Mesodermal cell (in vitro differentiated cells): ENCODE results near the gene SLC9A9.

Experiments
- H3K27ac ChIP-seq: 2 replicates; pipeline ENCODE4 v1.7.0; 2013; ENCODE audit warnings: mild to moderate bottlenecking, low read depth, low read length, moderate library complexity; ENCODE audit not compliant: severe bottlenecking
- H3K36me3 ChIP-seq: 2 replicates; pipeline ENCODE4 v1.7.1; 2013; ENCODE audit warnings: mild to moderate bottlenecking, low read length, moderate library complexity; ENCODE audit not compliant: control insufficient read depth, insufficient read depth
- H3K4me1 ChIP-seq: one replicate; pipeline ENCODE4 v1.7.1; 2013; ENCODE audit warnings: mild to moderate bottlenecking, low read length; ENCODE audit not compliant: insufficient read depth, control insufficient read depth, poor library complexity, severe bottlenecking
- H3K4me3 ChIP-seq: 2 replicates; pipeline ENCODE4 v1.7.0; 2013; ENCODE audit warnings: low read length, control low read depth, mild to moderate bottlenecking; ENCODE audit not compliant: insufficient read depth, poor library complexity, severe bottlenecking; ENCODE audit errors: extremely low read depth
- H3K9me3 ChIP-seq: 2 replicates; pipeline ENCODE4 v1.7.1; 2013; ENCODE audit warnings: mild to moderate bottlenecking, low read length, moderate library complexity; ENCODE audit not compliant: control insufficient read depth
- WGBS, 2 experiments: methylation state at CpG; one replicate each; pipeline ENCODE4 v1.1.5; 2013; ENCODE audit warnings: missing lambda C conversion rate in 2 of 2; ENCODE audit not compliant: insufficient coverage in 2 of 2; 5-methylcytosine and 5-hydroxymethylcytosine counted together

The SLC9A9 gene

DNA sequence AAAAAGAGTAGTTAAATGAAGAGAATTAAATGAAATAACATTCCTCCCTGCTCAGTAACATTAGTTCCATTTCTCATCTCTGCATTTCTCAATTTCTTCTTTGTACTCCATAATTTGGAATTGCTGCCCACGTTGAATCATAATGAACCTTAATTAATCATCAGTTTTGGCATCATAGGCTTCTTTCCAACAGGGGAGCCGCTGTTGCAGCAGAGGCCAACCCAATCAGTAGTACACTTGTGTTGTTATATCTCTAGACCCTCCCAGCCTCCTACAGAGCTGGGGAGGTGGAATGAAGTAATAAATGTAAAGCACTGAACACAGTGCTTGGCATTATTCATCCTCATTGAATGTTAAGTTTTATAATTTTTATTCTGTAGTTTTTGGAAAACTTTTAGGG lies 488.0 kb downstream of the SLC9A9 start:
- Histone ChIP-seq H3K27ac (no peak overlapping the region), H3K9me3 (no peaks in the 10 kb centered on the region), H3K4me1 (no peaks in the 10 kb centered on the region), H3K36me3 (no peaks in the 10 kb centered on the region), H3K4me3 (no peak overlapping the region)
- WGBS, 2 experiments: 83 to 94% methylated on average over 1 to 2 of the region's 2 CpGs

DNA sequence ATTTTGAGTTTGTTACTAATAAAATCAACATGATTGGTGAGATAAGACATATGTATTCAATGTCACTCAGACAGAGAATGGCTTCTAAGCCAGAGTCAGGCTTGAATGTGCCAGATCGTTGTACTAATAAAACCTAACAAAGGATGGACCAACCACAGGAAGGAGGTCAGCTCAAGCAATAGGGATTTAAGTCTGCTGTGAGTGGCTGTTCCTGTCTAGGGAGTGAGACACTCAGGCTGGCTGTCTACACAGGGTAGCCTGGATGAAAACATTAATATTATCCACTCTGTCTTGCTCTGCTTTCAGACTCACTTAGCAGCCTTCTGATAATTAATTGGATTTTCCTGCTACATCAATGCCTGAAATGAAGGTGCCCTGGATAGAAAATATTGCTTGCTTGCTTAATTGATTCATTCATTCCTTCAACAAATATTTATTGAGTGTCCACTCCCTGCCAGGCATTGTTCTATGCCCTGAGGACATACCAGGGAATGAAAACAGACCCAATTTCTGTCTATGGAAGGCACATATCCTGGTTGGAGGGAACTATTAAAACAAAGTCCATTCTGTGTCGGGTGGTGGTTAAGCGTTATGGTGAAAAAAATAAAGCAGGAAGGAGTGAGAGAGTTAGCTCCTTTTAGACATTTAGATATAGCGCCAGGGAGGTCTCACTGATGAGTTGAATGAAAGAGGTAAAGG lies 489.3 kb downstream of the SLC9A9 start:
- Histone ChIP-seq H3K36me3 (no peaks in the 10 kb centered on the region), H3K4me1 (no peaks in the 10 kb centered on the region), H3K4me3 (no peak overlapping the region), H3K9me3 (no peaks in the 10 kb centered on the region), H3K27ac (no peak overlapping the region)
- WGBS, 2 experiments: 86 to 97% methylated on average over 3 to 4 of the region's 4 CpGs

DNA sequence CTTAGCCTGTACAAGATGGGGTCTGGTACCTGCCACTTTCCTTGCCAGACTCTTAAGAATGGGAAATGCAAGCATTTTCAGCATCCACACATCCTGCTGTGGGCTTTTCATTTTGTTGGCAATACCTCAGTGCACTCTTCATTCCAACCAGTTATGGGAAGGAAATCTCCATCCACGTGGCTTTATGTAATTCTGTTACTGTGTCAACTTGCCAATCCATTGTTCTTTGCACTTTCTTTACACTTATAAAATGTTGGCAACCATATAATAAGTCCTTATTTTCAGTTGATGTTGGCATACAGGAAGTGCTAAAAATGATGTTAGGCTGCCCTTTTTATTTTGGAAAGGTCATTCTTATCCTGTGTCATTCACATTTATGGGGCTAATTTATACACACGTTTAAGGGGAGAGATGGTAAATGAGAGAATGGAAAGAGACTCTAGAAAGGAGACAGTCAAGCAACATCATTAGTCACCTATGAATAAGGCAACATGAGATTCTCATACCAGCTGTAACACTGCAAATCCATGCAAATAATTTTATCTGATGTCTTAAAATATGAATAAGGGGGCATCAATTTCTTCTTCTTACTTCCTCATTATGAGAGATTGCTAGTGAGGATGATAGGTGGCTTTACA lies 490.0 kb downstream of the SLC9A9 start:
- no peaks in the 10 kb centered on the region for H3K9me3 ChIP-seq
- H3K4me1 ChIP-seq: no peaks in the 10 kb centered on the region
- H3K4me3 ChIP-seq: no peak overlapping the region
- no peak overlapping the region for H3K27ac ChIP-seq
- 83 to 100% methylated on average over 1 of the region's 2 CpGs for WGBS, 2 experiments
- H3K36me3 ChIP-seq: no peaks in the 10 kb centered on the region

DNA sequence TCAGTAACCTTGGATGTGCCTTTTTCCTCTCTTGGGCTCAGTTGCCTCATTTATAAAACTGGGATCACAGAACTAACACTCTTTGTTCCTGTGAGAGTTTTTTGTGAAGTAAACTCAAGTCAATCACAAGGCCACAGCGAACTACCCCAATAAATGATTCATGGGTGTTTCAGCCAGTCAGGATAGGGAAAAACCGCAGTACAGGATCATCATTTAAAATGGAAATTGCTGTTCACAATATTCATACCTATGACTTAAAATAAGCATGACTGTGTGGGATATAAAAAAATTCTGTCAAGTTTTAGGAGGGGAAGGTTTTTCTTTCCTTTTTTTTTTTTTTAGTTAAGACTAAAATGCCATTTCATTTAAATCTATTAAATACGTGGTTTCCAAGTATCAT lies 490.6 kb downstream of the SLC9A9 start:
- H3K27ac ChIP-seq: no peak overlapping the region
- H3K36me3 ChIP-seq: no peaks in the 10 kb centered on the region
- no peaks in the 10 kb centered on the region for H3K9me3 ChIP-seq
- H3K4me3 ChIP-seq: no peak overlapping the region
- 100% methylated on average over 1 of the region's 3 CpGs; no CpG with 5 or more reads in 1 of the 2 experiments for WGBS, 2 experiments
- no peaks in the 10 kb centered on the region for H3K4me1 ChIP-seq

DNA sequence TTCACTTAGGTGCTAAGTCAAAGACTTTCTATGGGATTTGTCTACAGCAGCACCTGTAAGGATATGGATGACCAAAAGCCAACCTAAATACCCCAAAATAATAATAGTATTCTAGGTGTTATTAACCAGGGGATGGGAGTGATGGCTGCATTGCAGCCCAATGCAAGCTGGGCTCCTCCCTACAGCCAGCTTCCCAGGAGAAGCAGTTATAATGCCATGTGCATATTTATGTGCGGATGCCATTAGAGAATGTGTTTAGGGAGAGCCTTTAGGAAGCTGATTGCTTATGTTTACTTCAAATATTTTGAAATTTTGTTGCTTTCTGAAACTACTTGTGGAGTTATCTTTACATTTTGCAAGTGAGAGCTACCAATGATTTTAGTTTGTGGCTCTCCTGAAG lies 491.4 kb downstream of the SLC9A9 start:
- H3K4me1 ChIP-seq: no peaks in the 10 kb centered on the region
- H3K4me3 ChIP-seq: no peak overlapping the region
- H3K36me3 ChIP-seq: no peaks in the 10 kb centered on the region
- no peaks in the 10 kb centered on the region for H3K9me3 ChIP-seq
- no peak overlapping the region for H3K27ac ChIP-seq
- 83 to 100% methylated on average over 1 of the region's 1 CpG for WGBS, 2 experiments

DNA sequence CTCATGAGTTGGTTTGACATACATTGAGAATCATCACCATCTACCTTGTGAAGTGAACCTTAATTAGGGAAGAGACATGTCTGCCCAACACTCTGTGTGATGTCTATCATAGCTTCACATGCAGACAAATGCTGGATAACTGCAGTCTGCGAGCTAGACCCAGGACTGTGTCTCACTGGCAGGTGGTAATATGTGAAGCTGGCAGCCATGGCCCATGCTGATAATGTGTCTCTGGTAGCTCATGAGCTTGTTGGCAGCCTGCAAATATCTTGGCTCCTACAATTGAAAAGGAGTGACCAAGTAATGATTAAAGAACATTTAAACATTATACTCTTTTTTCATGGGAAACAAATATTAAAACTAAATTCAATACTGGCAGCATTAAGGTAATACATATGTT lies 493.9 kb downstream of the SLC9A9 start:
- 80 to 100% methylated on average over 1 of the region's 1 CpG for WGBS, 2 experiments
- no peaks in the 10 kb centered on the region for H3K9me3 ChIP-seq
- H3K4me3 ChIP-seq: no peak overlapping the region
- no peak overlapping the region for H3K27ac ChIP-seq
- H3K36me3 ChIP-seq: no peaks in the 10 kb centered on the region
- H3K4me1 ChIP-seq: no peaks in the 10 kb centered on the region

DNA sequence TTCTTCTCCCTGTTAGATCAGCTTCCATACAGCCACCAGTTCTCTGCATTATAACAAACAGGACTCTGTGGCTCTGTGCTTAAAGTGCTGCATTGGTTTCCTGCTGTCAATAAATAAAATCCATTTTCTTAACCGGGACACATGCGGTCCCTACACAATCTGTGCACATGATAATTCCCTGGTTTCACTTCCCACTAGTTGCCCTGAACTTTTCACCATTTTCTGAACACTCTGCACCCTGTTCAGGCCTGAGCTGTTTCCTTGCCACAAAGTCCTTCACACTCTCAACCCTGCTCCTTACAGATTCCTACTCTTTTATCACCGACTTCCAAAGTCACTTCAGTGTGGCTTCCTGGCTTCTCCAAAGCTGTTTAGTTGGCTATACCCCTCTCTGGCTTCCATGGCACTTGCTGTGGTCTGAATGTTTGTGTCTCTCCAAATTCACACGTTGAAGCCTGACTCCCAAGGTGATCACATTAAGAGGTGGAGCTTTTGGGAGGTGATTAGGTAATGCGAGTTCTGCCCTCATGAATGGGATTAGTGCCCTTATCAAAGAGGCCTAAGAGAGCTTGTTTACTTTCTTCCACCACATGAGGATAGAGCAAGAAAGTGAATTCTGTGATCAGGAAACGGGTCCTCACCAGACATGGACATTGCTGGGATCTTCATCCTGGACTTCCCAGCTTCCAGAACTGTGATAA lies 495.3 kb downstream of the SLC9A9 start:
- no peaks in the 10 kb centered on the region for H3K4me1 ChIP-seq
- H3K27ac ChIP-seq: no peak overlapping the region
- no peaks in the 10 kb centered on the region for H3K9me3 ChIP-seq
- H3K36me3 ChIP-seq: no peaks in the 10 kb centered on the region
- 86 to 94% methylated on average over 3 of the region's 6 CpGs for WGBS, 2 experiments
- H3K4me3 ChIP-seq: no peak overlapping the region

DNA sequence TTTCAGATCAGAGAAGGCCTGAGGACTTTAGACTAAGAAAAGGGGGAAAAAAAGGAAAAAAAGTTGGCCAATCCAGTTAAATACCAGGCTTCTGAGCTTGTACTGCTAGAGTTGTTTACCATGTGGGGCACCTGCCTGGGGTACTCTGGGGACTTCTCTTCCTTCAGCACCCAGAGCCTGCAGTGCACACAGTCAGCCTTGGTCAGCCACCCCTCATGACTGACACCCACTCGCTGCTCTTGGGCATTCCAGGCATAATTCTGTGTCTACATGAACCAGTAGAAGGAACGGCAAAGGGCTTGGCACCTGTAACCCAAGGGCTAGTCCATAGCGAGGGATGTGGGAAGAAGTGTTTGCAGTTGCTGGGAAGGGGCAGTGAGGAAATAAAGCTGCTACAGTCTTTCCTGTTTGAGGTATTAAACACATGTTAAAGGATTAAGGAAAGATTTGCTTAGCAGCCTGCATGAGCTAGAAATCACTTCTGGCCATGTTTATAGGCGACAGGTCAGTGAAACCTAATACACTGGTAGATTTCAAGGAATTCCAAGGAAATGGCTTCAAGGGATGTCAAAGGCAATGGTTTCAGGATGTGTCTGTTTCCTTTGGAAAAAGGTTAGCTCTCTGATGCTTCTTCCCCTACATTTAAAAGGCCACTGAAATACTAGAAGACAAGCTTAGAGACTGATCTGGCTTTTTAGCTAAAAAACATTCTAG lies 496.2 kb downstream of the SLC9A9 start:
- no peak overlapping the region for H3K4me3 ChIP-seq
- no peaks in the 10 kb centered on the region for H3K9me3 ChIP-seq
- H3K4me1 ChIP-seq: no peaks in the 10 kb centered on the region
- no peak overlapping the region for H3K27ac ChIP-seq
- no peaks in the 10 kb centered on the region for H3K36me3 ChIP-seq
- WGBS, 2 experiments: 84 to 91% methylated on average over 4 of the region's 4 CpGs

DNA sequence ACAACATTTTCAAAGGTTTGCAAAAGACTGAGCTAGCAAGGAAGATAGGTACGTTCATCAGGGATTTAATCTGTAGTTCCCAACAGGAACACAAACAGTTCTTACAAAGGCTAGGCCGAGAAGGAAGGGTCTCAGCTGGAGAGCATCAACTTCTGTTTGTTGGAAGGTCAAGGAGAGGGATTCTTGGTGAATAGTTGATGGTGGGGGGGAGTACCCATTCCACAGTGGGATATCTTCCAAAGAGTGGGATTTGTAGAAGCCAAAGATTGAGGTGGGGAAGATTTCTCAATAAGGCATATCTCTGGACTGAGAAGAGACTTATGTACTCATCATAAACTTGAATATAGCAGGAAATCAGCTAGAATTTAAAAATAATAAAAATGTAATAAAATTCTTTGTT lies 496.9 kb downstream of the SLC9A9 start:
- Histone ChIP-seq H3K4me1 (no peaks in the 10 kb centered on the region), H3K9me3 (no peaks in the 10 kb centered on the region), H3K36me3 (no peaks in the 10 kb centered on the region), H3K27ac (no peak overlapping the region), H3K4me3 (no peak overlapping the region)
- WGBS, 2 experiments: 17% methylated on average over 1 of the region's 2 CpGs; no CpG with 5 or more reads in 1 of the 2 experiments

DNA sequence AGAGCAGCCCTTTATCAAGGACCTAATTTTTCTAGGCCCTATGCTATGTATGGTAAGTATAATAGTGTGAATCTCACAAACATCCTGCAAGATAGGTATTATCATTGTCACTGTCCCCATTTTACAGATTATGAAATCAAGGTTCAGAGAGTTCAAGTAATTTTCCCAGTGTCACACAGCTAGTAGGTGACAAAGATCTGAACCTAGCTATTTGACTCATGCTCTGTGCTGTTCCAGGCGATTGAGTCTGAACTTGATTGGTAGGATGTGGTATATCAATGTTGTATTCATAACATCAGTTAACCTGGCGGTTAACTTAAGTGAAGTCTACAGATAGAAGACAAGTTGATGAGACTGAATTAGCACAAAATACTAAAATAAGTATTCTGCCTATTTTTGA lies 498.8 kb downstream of the SLC9A9 start:
- Histone ChIP-seq H3K9me3 (no peaks in the 10 kb centered on the region), H3K27ac (no peak overlapping the region), H3K4me3 (no peak overlapping the region), H3K36me3 (no peaks in the 10 kb centered on the region), H3K4me1 (no peaks in the 10 kb centered on the region)
- WGBS, 2 experiments: 71 to 100% methylated on average over 1 of the region's 2 CpGs
